Coronary artery (tissue), 2 donors: Measurements from ENCODE around the gene TOMM20.

ENCODE experiments used
- DNase-seq: peaks from one replicate; pipeline ENCODE4 v3.0.0-alpha.2; 2017; ENCODE audit warnings: low spot score
- H3K27ac ChIP-seq, 2 donors: fragments of 200-600 bp; sonication (generic); one replicate each; pipeline ENCODE4 v1.5.1; 2016 to 2019
- H3K4me3 ChIP-seq: fragments of 200-600 bp; sonication (generic); 2 replicates; pipeline ENCODE4 v1.5.1; 2016; ENCODE audit warnings: mild to moderate bottlenecking, moderate library complexity
- CTCF ChIP-seq: fragments of 200-600 bp; sonication (generic); IDR thresholded peaks from one replicate; pipeline ENCODE4 v1.5.1; 2019; ENCODE audit warnings: antibody characterized with exemption

Gene TOMM20

DNA sequence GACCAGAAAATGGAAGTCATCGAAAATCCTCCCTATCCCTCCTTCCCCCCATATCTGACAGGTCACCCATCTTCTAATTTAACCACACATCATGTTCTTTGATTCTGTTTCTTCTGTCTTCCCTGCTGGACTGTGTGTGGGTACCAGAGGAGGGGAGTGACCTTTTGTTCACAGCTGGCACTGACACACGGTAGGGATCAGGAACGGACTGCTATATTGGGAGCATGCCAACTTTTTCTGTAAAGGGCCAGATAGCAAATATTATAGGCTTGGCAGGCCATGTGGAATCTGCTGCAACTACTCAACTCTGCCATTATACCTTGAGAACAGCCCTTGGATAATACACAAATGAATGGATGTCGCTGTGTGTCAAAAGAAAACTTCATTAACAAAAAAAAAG lies 7.5 kb upstream of the TOMM20 start:
- TF ChIP-seq CTCF, result no peak
- DNase-seq, result no peak

DNA sequence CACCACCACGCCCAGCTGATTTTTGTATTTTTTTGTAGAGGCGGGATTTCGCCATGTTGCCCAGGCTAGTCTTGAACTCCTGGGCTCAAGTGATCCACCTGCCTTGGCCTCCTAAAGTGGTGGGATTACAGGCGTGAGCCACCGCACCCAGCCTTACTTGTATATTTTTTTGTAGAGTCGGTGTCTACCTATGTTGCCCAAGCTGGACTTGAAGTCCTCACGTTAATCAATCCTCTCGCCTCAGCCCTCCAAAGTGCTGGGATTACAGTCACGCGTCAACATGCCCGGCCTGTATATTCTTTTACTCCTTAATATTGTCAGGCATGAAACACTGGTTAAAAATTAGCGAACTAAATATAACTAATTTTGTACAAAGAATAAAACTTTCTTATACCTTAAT lies 5.5 kb upstream of the TOMM20 start:
- no peak overlapping the region for H3K4me3 ChIP-seq
- DNase-seq, result no peak
- TF ChIP-seq CTCF, result no peak

More for the DNA sequence above, 7.5 kb upstream of the TOMM20 start:
- Histone ChIP-seq H3K4me3 (no peak overlapping the region), H3K27ac (no peak overlapping the region)

DNA sequence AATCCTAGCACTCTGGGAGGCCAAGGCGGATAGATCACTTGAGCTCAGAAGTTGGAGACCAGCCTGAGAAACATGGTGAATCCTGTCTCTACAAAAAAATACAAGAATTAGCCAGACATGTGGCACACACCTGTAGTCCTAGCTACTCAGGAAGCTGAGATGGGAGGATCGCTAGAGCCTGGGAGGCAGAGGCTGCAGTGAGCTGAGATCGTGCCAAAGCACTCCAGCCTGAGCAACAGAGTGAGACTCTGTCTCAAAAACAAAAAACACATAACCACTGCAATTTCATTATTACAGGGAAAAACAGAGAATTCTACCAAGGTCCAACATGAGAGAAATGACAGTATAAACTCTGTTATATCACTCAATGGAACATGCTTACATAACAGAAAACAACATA lies 4.4 kb upstream of the TOMM20 start:
- no peak for TF ChIP-seq CTCF
- DNase-seq, result no peak
- Histone ChIP-seq H3K4me3 (no peak overlapping the region), H3K27ac (no peak overlapping the region)

More for the DNA sequence above, 5.5 kb upstream of the TOMM20 start:
- no peak overlapping the region for H3K27ac ChIP-seq

DNA sequence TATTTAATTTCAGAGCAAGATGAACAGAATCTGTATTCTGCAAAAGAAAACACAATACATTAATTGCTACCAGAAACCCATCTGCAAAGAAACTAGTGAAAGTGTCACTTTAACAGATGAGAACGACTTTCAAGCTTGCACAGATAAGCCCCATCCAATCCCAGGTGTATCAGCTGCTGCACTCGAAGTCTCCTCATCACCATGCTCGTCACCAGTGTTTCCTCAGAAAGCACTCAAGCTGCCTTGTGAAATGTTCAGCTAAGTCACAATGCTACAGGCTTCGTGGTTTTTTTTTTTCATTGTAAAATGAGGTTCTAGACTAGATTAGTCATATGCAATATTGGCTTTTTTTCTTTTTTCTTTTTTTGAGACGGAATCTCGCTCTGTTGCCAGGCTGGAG lies 3.3 kb upstream of the TOMM20 start:
- no peak for DNase-seq
- no peak overlapping the region for H3K27ac ChIP-seq
- TF ChIP-seq CTCF, result no peak

DNA sequence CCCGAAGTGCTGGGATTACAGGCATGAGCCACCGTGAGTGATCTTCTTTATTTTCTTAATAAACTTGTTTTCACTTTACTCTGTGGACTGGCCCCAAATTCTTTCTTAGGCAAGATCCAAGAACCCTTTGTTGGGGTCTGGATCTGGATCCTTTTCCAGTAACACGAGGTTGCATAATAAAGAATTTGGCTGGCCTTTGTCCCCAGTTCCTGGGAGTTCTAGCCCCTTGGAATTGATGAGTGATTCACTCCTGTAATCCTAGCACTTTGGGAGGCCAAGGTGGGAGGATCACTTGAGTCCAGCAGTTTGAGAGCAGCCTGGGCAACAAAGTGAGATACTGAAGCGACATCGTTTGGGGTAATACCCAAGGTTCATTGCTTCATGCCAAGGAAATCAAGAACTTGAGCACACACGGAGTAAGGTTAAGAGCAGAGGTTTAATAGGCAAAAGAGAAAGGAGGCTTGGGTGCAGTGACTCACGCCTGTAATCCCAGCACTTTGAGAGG lies 2.2 kb upstream of the TOMM20 start:
- no peak for TF ChIP-seq CTCF
- H3K4me3 ChIP-seq, result no peak overlapping the region
- DNase-seq, result no peak

More for the DNA sequence above, 3.3 kb upstream of the TOMM20 start:
- H3K4me3 ChIP-seq, result no peak overlapping the region

DNA sequence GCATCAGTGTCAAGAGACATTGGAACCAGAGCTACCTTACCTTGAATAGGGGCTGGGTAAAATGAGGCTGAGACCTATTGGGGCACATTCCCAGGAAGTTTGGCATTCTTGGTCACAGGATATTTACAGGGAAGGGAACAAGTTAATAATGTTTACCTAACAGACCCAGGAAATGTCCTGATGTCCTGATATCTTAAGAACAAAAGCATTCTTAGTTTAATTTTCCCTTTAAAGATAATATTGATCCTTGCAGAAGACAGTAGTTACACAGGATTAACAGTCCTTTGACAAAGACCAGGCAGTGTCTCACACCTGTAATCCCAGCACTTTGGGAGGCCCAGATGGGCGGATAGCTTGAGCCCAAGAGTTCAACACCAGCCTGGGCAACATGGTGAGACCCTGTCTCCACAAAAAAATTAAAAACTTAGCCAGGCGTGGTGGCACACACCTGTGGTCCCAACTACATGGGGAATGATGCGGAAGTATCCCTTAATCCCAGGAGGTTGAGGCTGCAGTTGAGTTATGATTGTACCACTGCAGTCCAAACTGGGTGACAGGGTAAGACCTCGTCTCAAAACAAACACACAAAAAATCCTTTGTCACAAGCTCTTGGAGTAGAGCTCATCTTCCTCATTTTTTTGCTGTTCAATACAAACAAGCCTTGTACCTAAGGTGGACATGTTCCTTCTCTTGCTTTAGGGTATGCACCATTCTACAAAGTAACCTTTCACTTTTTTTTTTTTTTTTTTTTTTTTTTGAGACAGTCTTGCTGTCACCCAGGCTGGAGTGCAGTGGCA lies 1.3 kb upstream of the TOMM20 start:
- Histone ChIP-seq H3K27ac (no peak overlapping the region), H3K4me3 (no peak overlapping the region)
- TF ChIP-seq CTCF, result no peak
- no peak for DNase-seq

More for the DNA sequence above, 2.2 kb upstream of the TOMM20 start:
- no peak overlapping the region for H3K27ac ChIP-seq
